Measurements from ENCODE around the gene VKORC1. TPM values are rescaled to one million over a fixed set of nuclear protein-coding genes. Genes with fewer than 3 reads are reported as not detected.

The VKORC1 gene
- total RNA-seq, 2 experiments from 2014 or later = 66.0 to 66.1 TPM

- Mint-ChIP-seq H3K9me3 (no peaks in the 10 kb centered on the region), H3K4me1 (peaks cover 33% of the 10 kb centered on the region), H3K27ac (peak overlapping the region; percentile 28), H3K27me3 (no peaks in the 10 kb centered on the region), H3K36me3 (ENCODE audit: low read depth) (peaks cover 11% of the 10 kb centered on the region), H3K4me3 (peak overlapping the region; percentile 66)
- ChIA-PET POLR2A (interaction anchor here (1.0 to 4.1 kb wide), 7 partner anchors 20 to 95 kb away, joined by 3 to 26 read pairs (median 5); partner anchors contain the start of genes FUS, KAT8, ZNF646 and ZNF668), CTCF (interaction anchor here (1.3 to 3.2 kb wide), 5 partner anchors 14 to 289 kb away, joined by 3 to 24 read pairs (median 5); partner anchors contain the start of genes HSD3B7, ZNF646 and ZNF668)
- no peak for DNase-seq
These were observed 1.4 kb downstream of the VKORC1 start for GRCh38 chr16:31093132-31093703.

GRCh38 chr16:31092330-31092729 lies 2.3 kb downstream of the VKORC1 start:
- peak overlapping the region; percentile 17 for H3K4me3 Mint-ChIP-seq
- H3K9me3 Mint-ChIP-seq = no peaks in the 10 kb centered on the region
- no peaks in the 10 kb centered on the region for H3K27me3 Mint-ChIP-seq
- H3K36me3 Mint-ChIP-seq (ENCODE audit: low read depth) = peaks cover 11% of the 10 kb centered on the region
- no peak for DNase-seq
- POLR2A ChIA-PET = interaction anchor here (1.2 to 4.1 kb wide), 4 partner anchors 11 to 88 kb away, joined by 3 to 26 read pairs (median 4); partner anchors contain the start of genes FUS, ZNF646 and ZNF668
- no peak overlapping the region for H3K27ac Mint-ChIP-seq
- CTCF ChIA-PET = interaction anchor here (0.8 to 3.2 kb wide), 5 partner anchors 18 to 776 kb away, joined by 3 to 12 read pairs (median 5); partner anchors contain the start of genes HSD3B7, ZNF646 and ZNF668
- H3K4me1 Mint-ChIP-seq = peaks cover 33% of the 10 kb centered on the region

GRCh38 chr16:31090540-31090939 lies 4.1 kb downstream of the VKORC1 start:
- no peak overlapping the region for H3K4me3 Mint-ChIP-seq
- ChIA-PET CTCF (no interaction called here), POLR2A (interaction anchor here (3.5 to 4.1 kb wide), 2 partner anchors 17 kb away, joined by 10 to 26 read pairs; partner anchors contain the start of genes ZNF646 and ZNF668)
- no peak overlapping the region for H3K27ac Mint-ChIP-seq
- no peaks in the 10 kb centered on the region for H3K9me3 Mint-ChIP-seq
- H3K4me1 Mint-ChIP-seq = peaks cover 27% of the 10 kb centered on the region
- H3K36me3 Mint-ChIP-seq (ENCODE audit: low read depth) = peaks cover 15% of the 10 kb centered on the region
- no peaks in the 10 kb centered on the region for H3K27me3 Mint-ChIP-seq
- no peak for DNase-seq

- Mint-ChIP-seq H3K4me1 (peaks cover 17% of the 10 kb centered on the region), H3K36me3 (ENCODE audit: low read depth) (peaks cover 15% of the 10 kb centered on the region), H3K27ac (no peak overlapping the region), H3K4me3 (no peak overlapping the region), H3K27me3 (no peaks in the 10 kb centered on the region), H3K9me3 (no peaks in the 10 kb centered on the region)
- POLR2A ChIA-PET = interaction anchor here (3.5 kb wide), 1 partner anchor 16 kb away, joined by 10 read pairs; the partner anchor contains the start of genes ZNF646 and ZNF668
- CTCF ChIA-PET = no interaction called here
- no peak for DNase-seq
These were observed 5.4 kb downstream of the VKORC1 start for GRCh38 chr16:31089199-31089598.

- Mint-ChIP-seq H3K9me3 (no peaks in the 10 kb centered on the region), H3K27ac (no peak within 1 kb of the TSS), H3K4me3 (no peak within 1 kb of the TSS), H3K4me1 (peaks cover 11% of the 10 kb centered on the region), H3K27me3 (no peaks in the 10 kb centered on the region), H3K36me3 (ENCODE audit: low read depth) (peaks cover 14% of the 10 kb centered on the region)
- no peak for DNase-seq
- POLR2A ChIA-PET = interaction anchor here (3.5 kb wide), 1 partner anchor 15 kb away, joined by 10 read pairs; the partner anchor contains the start of genes ZNF646 and ZNF668
- CTCF ChIA-PET = no interaction called here
These were observed 6.0 kb downstream of the VKORC1 start, which contains the start of gene PRSS53 for GRCh38 chr16:31088459-31089183. PRSS53 (minus strand) TSS chr16:31088943; CDS start chr16:31088809, 134 bp downstream.

- ChIA-PET CTCF (no interaction called here), POLR2A (interaction anchor here (3.5 kb wide), 1 partner anchor 14 kb away, joined by 10 read pairs; the partner anchor contains the start of genes ZNF646 and ZNF668)
- H3K27ac Mint-ChIP-seq = no peak overlapping the region
These were observed 6.6 kb downstream of the VKORC1 start for GRCh38 chr16:31087971-31088370.

GRCh38 chr16:31087481-31087880 lies 7.1 kb downstream of the VKORC1 start:
- Mint-ChIP-seq H3K4me1 (peaks cover 2% of the 10 kb centered on the region), H3K36me3 (ENCODE audit: low read depth) (peaks cover 16% of the 10 kb centered on the region), H3K27me3 (no peaks in the 10 kb centered on the region), H3K4me3 (no peak overlapping the region), H3K9me3 (no peaks in the 10 kb centered on the region), H3K27ac (no peak overlapping the region)
- ChIA-PET POLR2A (interaction anchor here (3.5 kb wide), 1 partner anchor 14 kb away, joined by 10 read pairs; the partner anchor contains the start of genes ZNF646 and ZNF668), CTCF (interaction anchor here (0.6 kb wide), 1 partner anchor 14 kb away, joined by 9 read pairs; no protein-coding TSS in a partner anchor)
- DNase-seq = no peak

More at GRCh38 chr16:31087971-31088370, 6.6 kb downstream of the VKORC1 start:
- no peak overlapping the region for H3K4me3 Mint-ChIP-seq
- no peaks in the 10 kb centered on the region for H3K9me3 Mint-ChIP-seq
- H3K36me3 Mint-ChIP-seq (ENCODE audit: low read depth) = peaks cover 14% of the 10 kb centered on the region
- H3K27me3 Mint-ChIP-seq = no peaks in the 10 kb centered on the region
- peaks cover 7% of the 10 kb centered on the region for H3K4me1 Mint-ChIP-seq
- no peak for DNase-seq

- peaks cover 20% of the 10 kb centered on the region for H3K36me3 Mint-ChIP-seq (ENCODE audit: low read depth)
- CTCF ChIA-PET = no interaction called here
- no peak overlapping the region for H3K27ac Mint-ChIP-seq
- H3K4me1 Mint-ChIP-seq = peaks cover 2% of the 10 kb centered on the region
- POLR2A ChIA-PET = interaction anchor here (1.0 kb wide), 1 partner anchor 10 kb away, joined by 3 read pairs; no protein-coding TSS in a partner anchor
- no peaks in the 10 kb centered on the region for H3K9me3 Mint-ChIP-seq
- no peaks in the 10 kb centered on the region for H3K27me3 Mint-ChIP-seq
- H3K4me3 Mint-ChIP-seq = no peak overlapping the region
- DNase-seq = no peak
These were observed 8.0 kb downstream of the VKORC1 start for GRCh38 chr16:31086629-31086906.

GRCh38 chr16:31085873-31086628 lies 8.5 kb downstream of the VKORC1 start:
- H3K27ac Mint-ChIP-seq = no peak overlapping the region
- H3K4me3 Mint-ChIP-seq = no peak overlapping the region
- peaks cover 2% of the 10 kb centered on the region for H3K4me1 Mint-ChIP-seq
- ChIA-PET POLR2A (interaction anchor here (1.0 kb wide), 1 partner anchor 9 kb away, joined by 3 read pairs; no protein-coding TSS in a partner anchor), CTCF (no interaction called here)
- no peaks in the 10 kb centered on the region for H3K9me3 Mint-ChIP-seq
- peaks cover 20% of the 10 kb centered on the region for H3K36me3 Mint-ChIP-seq (ENCODE audit: low read depth)
- DNase-seq = no peak
- no peaks in the 10 kb centered on the region for H3K27me3 Mint-ChIP-seq

GRCh38 chr16:31085411-31085810 lies 9.2 kb downstream of the VKORC1 start:
- Mint-ChIP-seq H3K4me1 (peaks cover 7% of the 10 kb centered on the region), H3K9me3 (no peaks in the 10 kb centered on the region), H3K27ac (no peak overlapping the region), H3K27me3 (no peaks in the 10 kb centered on the region), H3K36me3 (ENCODE audit: low read depth) (peaks cover 21% of the 10 kb centered on the region), H3K4me3 (no peak overlapping the region)
- ChIA-PET POLR2A (no interaction called here), CTCF (no interaction called here)
- no peak for DNase-seq

- POLR2A ChIA-PET = interaction anchor here (1.8 kb wide), 1 partner anchor 11 kb away, joined by 7 read pairs; the partner anchor contains the start of genes ZNF646 and ZNF668
- H3K27me3 Mint-ChIP-seq = no peaks in the 10 kb centered on the region
- no peak overlapping the region for H3K27ac Mint-ChIP-seq
- CTCF ChIA-PET = no interaction called here
- no peak overlapping the region for H3K4me3 Mint-ChIP-seq
- H3K9me3 Mint-ChIP-seq = no peaks in the 10 kb centered on the region
- peaks cover 7% of the 10 kb centered on the region for H3K4me1 Mint-ChIP-seq
- H3K36me3 Mint-ChIP-seq (ENCODE audit: low read depth) = peaks cover 22% of the 10 kb centered on the region
- DNase-seq = no peak
These were observed 9.9 kb downstream of the VKORC1 start for GRCh38 chr16:31084584-31085302.

- POLR2A ChIA-PET = interaction anchor here (1.8 kb wide), 1 partner anchor 10 kb away, joined by 7 read pairs; the partner anchor contains the start of genes ZNF646 and ZNF668
- CTCF ChIA-PET = no interaction called here
- Mint-ChIP-seq H3K36me3 (ENCODE audit: low read depth) (peaks cover 30% of the 10 kb centered on the region), H3K4me1 (peaks cover 8% of the 10 kb centered on the region), H3K27me3 (no peaks in the 10 kb centered on the region), H3K9me3 (no peaks in the 10 kb centered on the region), H3K27ac (no peak overlapping the region), H3K4me3 (no peak overlapping the region)
- no peak for DNase-seq
These were observed 10.6 kb downstream of the VKORC1 start for GRCh38 chr16:31083981-31084380.
